Large intestine (tissue), 1 donor: Measurements from ENCODE around the gene MAGOH. TPM values are rescaled to one million over a fixed set of nuclear protein-coding genes. Genes with fewer than 3 reads are reported as not detected.

ENCODE experiments used
- polyA plus RNA-seq: library from polyadenylated mRNA; unstranded; fragments of 120-200 nt; gene quantifications from one replicate; pipeline ENCODE4 v1.2.1, GENCODE V29; 2013

The MAGOH gene
- polyA plus RNA-seq, 1 donor: 74.3 TPM

Other genes with a start within 250 kb of the MAGOH start
- gene PODN, start 176.3 kb downstream of the MAGOH start, polyA plus RNA-seq: 7.6 TPM
- 0.40 TPM for gene SLC1A7, start 95.9 kb downstream of the MAGOH start, polyA plus RNA-seq
- gene CPT2, start 41.7 kb downstream of the MAGOH start, polyA plus RNA-seq: 30.4 TPM
- gene CZIB, start 17.9 kb downstream of the MAGOH start, polyA plus RNA-seq: 73.2 TPM
- 4.1 TPM for gene LRP8, start 89.6 kb upstream of the MAGOH start, polyA plus RNA-seq
- gene DMRTB1, start 220.9 kb upstream of the MAGOH start, polyA plus RNA-seq: not detected